Measurements from ENCODE around the gene CNTN4. TPM values are rescaled to one million over a fixed set of nuclear protein-coding genes. Genes with fewer than 3 reads are reported as not detected.

The CNTN4 gene
- total RNA-seq, 1 experiment from 2014 or later, result 1.6 TPM

GRCh38 chr3:2595486-2595885 is 496.8 kb downstream of the CNTN4 start:
- Histone ChIP-seq H3K56ac (ENCODE audit: insufficient read length, low read depth, low read length) (no peak overlapping the region), H2AFZ (ENCODE audit: low read length) (no peak overlapping the region), H2BK15ac (ENCODE audit: low read depth, low read length) (no peak overlapping the region), H3K27ac (ENCODE audit: insufficient read length, low read depth, low read length) (no peak overlapping the region), H4K5ac (ENCODE audit: insufficient read length, low read depth, low read length) (no peak overlapping the region), H3T11ph (ENCODE audit: low read length) (no peak overlapping the region), H3K23ac (ENCODE audit: insufficient read length, low read depth, low read length) (no peak overlapping the region), H3K9ac (ENCODE audit: extremely low read depth, insufficient read length, low read length) (no peak overlapping the region), H3K18ac (ENCODE audit: insufficient read length, low read depth, low read length) (no peak overlapping the region), H4K20me1 (ENCODE audit: control insufficient read depth, insufficient read depth, insufficient read length) (no peaks in the 10 kb centered on the region), H3K79me1 (ENCODE audit: insufficient read depth, low read depth, low read length, poor library complexity, severe bottlenecking) (no peaks in the 10 kb centered on the region), H2BK5ac (ENCODE audit: insufficient read length, low read length) (no peak overlapping the region), H3K27me3 (ENCODE audit: insufficient read depth, low read length) (no peaks in the 10 kb centered on the region), H2BK20ac (ENCODE audit: low read depth, low read length, poor library complexity, severe bottlenecking) (no peak overlapping the region), H3K23me2 (ENCODE audit: insufficient read length, low read depth, low read length, poor library complexity, severe bottlenecking) (no peaks in the 10 kb centered on the region), H2AK5ac (ENCODE audit: insufficient read length, low read length) (no peak overlapping the region), H3K4me1 (ENCODE audit: insufficient read depth, low read length) (no peaks in the 10 kb centered on the region), H2BK120ac (ENCODE audit: low read depth, low read length, poor library complexity, severe bottlenecking) (no peak overlapping the region), H3K79me2 (ENCODE audit: insufficient read depth, low read length) (no peaks in the 10 kb centered on the region), H4K91ac (ENCODE audit: insufficient read length, low read depth, low read length) (no peak overlapping the region), H2BK12ac (ENCODE audit: insufficient read length, low read depth, low read length) (no peak overlapping the region), H4K8ac (replicated peaks; ENCODE audit: insufficient read length, low read depth, low read length) (no peak overlapping the region), H3K9me3 (ENCODE audit: control insufficient read depth, low read depth, low read length) (no peaks in the 10 kb centered on the region), H3K4me2 (ENCODE audit: insufficient read depth, insufficient read length, low read length) (no peak overlapping the region), H3K4ac (ENCODE audit: low read depth, low read length) (no peak overlapping the region), H3K14ac (ENCODE audit: insufficient read depth, low read length) (no peak overlapping the region)
- H3K36me3 Mint-ChIP-seq (ENCODE audit: insufficient read depth in 1 of 3, low read depth in 3 of 3), result no peaks in the 10 kb centered on the region; a peak in 1 of 7 replicates
- no CpG with 5 or more reads among the region's 4 CpGs for WGBS (ENCODE audit: extremely low coverage, insufficient read length, low lambda C conversion rate)
- H3K27ac Mint-ChIP-seq, result no peak overlapping the region
- H3K4me1 Mint-ChIP-seq, result peaks cover 3 to 9% of the 10 kb centered on the region in 2 experiments; a peak in 2 of 4 replicates
- H3K27me3 Mint-ChIP-seq (ENCODE audit: low read depth), result no peaks in the 10 kb centered on the region; the same call in 1 of the 2 replicates
- no peaks in the 10 kb centered on the region for H3K9me3 Mint-ChIP-seq
- no peak overlapping the region for H3K4me3 Mint-ChIP-seq
- peak; percentile 65 for TF ChIP-seq CTCF (conservative IDR thresholded peaks at IDR 0.05)
- DNase-seq, result peak; percentile 34

Measured in H9 (cell line).